Measurements from ENCODE around the gene CDC16. TPM values are rescaled to one million over a fixed set of nuclear protein-coding genes. Genes with fewer than 3 reads are reported as not detected.

Gene CDC16
- total RNA-seq, 2 experiments from 2014 or later: 23.1 to 48.7 TPM

DNA sequence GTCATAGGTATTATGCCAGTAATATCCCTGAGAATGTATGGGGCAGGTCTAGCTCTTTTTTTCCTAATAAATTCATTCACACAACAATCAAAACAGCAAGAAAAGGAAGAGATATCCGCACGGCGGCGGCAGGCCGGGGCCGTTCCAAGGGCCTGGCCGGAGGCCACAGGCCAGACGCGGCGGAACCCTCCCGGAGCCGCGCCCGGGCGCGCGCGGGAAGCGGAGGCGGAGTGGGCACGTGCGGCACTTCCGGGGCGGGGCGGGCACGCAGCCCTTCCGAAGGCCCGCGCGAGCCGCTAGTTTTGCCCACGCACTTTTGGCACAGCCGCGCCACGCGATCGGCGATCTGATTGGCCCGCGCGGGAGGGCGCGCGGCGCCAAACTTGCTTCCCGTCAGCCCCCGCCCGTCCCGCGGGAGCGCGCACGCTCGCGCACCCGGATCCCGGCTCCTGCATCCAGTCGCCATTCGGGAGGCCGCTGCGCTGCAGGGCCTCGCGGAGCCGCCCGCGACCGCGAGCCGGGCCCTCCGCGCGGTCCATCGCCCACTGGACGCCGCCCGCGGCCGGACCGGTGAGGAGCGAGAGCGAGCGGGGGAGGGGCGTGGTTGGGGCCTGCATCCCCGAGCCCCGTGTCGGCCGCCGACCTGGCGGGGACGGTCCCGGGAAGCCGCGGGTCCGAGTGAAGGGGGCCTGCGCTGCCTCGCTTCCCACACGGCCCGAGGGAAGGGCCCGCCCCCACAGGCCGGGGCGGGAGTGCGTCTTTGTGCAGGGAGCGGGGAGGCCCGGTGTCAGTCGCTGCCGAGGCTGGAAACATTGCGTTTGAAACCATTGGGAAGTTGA is 79.6 kb downstream of the CDC16 start, which contains the start of gene CHAMP1:
Gene CHAMP1 (plus strand): TSS at position 430 of the 839 bp plus-strand sequence. CDS start 9,340 bp downstream, outside the sequence.
- peak; percentile 89 for DNase-seq (ENCODE audit: low spot score)
- BruUV-seq (replicated peaks): no TSS peak
- Histone ChIP-seq H4K20me1 (ENCODE audit: insufficient read depth, low read length) (peaks cover 29% of the 10 kb centered on the region), H2AFZ (ENCODE audit: low read length) (peak within 1 kb of the TSS; percentile 73; the same call in 1 of the 2 replicates), H3K36me3 (ENCODE audit: insufficient read depth, low read length) (peaks cover 40% of the 10 kb centered on the region), H3K9me2 (ENCODE audit: insufficient read depth, low read length) (no peaks in the 10 kb centered on the region), H3K4me3 (ENCODE audit: low read depth, low read length, poor library complexity, severe bottlenecking) (peak within 1 kb of the TSS; percentile 91), H3K4me2 (ENCODE audit: low read length) (peak within 1 kb of the TSS; percentile 100), H3K27ac (ENCODE audit: low read depth, low read length, poor library complexity, severe bottlenecking) (peak within 1 kb of the TSS; percentile 98), H3K4me1 (ENCODE audit: insufficient read depth, low read length, poor library complexity, severe bottlenecking) (peaks cover 48% of the 10 kb centered on the region), H3K79me2 (ENCODE audit: insufficient read depth, low read depth, low read length) (peaks cover 51% of the 10 kb centered on the region), H3K9me3 (ENCODE audit: low read length) (no peaks in the 10 kb centered on the region)
- TF ChIP-seq, protein P1, sequence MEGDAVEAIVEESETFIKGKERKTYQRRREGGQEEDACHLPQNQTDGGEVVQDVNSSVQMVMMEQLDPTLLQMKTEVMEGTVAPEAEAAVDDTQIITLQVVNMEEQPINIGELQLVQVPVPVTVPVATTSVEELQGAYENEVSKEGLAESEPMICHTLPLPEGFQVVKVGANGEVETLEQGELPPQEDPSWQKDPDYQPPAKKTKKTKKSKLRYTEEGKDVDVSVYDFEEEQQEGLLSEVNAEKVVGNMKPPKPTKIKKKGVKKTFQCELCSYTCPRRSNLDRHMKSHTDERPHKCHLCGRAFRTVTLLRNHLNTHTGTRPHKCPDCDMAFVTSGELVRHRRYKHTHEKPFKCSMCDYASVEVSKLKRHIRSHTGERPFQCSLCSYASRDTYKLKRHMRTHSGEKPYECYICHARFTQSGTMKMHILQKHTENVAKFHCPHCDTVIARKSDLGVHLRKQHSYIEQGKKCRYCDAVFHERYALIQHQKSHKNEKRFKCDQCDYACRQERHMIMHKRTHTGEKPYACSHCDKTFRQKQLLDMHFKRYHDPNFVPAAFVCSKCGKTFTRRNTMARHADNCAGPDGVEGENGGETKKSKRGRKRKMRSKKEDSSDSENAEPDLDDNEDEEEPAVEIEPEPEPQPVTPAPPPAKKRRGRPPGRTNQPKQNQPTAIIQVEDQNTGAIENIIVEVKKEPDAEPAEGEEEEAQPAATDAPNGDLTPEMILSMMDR (conservative IDR thresholded peaks at IDR 0.05; ENCODE audit: low read length): no peak
- TF ChIP-seq EZH2phosphoT487 (IDR thresholded peaks at IDR 0.05; ENCODE audit: borderline replicate concordance, low read depth, low read length): no peak
- CTCF ChIA-PET (ENCODE audit: unreplicated experiment): no interaction called here
- POLR2A ChIA-PET: interaction anchor here (0.8 to 1.9 kb wide), 4 partner anchors 19 to 22 kb away, joined by 3 to 7 read pairs (median 5); no protein-coding TSS in a partner anchor
- intact Hi-C loops (cut with micrococcal nuclease; ENCODE audit: unreplicated experiment): loop anchor here (1.0 kb wide), 1 partner anchor 34 kb away; no protein-coding TSS in a partner anchor

DNA sequence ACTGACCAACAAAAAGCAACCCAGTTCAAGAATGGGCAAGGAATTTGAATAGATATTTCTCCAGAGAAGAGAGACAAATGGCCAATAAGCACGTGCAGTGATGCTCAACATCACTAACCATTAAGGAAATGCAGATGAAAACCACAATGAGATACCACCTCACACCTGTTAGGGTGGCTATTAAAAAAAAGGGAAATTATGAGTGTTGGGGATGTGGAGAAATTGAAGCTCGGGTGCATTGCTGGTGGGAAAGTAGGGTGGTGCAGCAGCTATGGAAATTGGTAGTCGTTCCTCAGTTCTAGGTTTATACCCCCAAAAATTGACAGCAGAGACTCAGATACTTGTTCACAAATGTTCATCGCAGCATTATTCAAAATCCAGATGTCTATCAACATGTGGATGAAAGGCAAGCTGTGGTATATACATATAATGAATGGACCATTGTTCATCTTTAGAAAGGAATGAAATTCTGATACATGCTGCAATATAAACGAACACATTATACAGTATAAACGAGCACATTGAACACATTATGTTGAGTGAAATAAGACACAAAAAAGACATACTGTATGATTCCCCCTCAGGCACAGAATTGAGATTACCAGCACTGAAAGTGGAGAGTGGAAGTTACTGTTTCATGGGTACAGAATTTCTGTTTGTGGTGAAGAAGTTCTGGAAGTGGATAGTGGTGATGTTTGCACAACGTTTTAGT is 80.5 kb downstream of the CDC16 start:
- ChIA-PET POLR2A (interaction anchor here (0.6 to 1.0 kb wide), 3 partner anchors 19 to 27 kb away, joined by 3 to 4 read pairs (median 3); no protein-coding TSS in a partner anchor), CTCF (ENCODE audit: unreplicated experiment) (no interaction called here)
- Histone ChIP-seq H3K4me1 (ENCODE audit: insufficient read depth, low read length, poor library complexity, severe bottlenecking) (peaks cover 48% of the 10 kb centered on the region), H2AFZ (ENCODE audit: low read length) (no peak overlapping the region), H3K4me2 (ENCODE audit: low read length) (peak overlapping the region; percentile 100), H3K79me2 (ENCODE audit: insufficient read depth, low read depth, low read length) (peaks cover 60% of the 10 kb centered on the region), H3K36me3 (ENCODE audit: insufficient read depth, low read length) (peaks cover 49% of the 10 kb centered on the region), H3K27ac (ENCODE audit: low read depth, low read length, poor library complexity, severe bottlenecking) (peak overlapping the region; percentile 98), H3K4me3 (ENCODE audit: low read depth, low read length, poor library complexity, severe bottlenecking) (peak overlapping the region; percentile 91), H3K9me3 (ENCODE audit: low read length) (no peaks in the 10 kb centered on the region), H3K9me2 (ENCODE audit: insufficient read depth, low read length) (no peaks in the 10 kb centered on the region), H4K20me1 (ENCODE audit: insufficient read depth, low read length) (peaks cover 39% of the 10 kb centered on the region)
- intact Hi-C loops (cut with micrococcal nuclease; ENCODE audit: unreplicated experiment): no loop called here
- TF ChIP-seq EZH2phosphoT487 (IDR thresholded peaks at IDR 0.05; ENCODE audit: borderline replicate concordance, low read depth, low read length): no peak
- TF ChIP-seq, protein P1 (conservative IDR thresholded peaks at IDR 0.05; ENCODE audit: low read length): no peak
- peak; percentile 65 for DNase-seq (ENCODE audit: low spot score)
- TSS peak; percentile 79 for BruUV-seq (replicated peaks)
